HEK293 (cell line): Measurements from ENCODE around the gene KIAA1755.

ENCODE experiments used
- CTCF ChIA-PET: fragments of 350-600 bp; formaldehyde crosslinking; extraction: SDS; loops from one replicate; lab custom pipeline; 2021; ENCODE audit warnings: antibody characterized with exemption; lab: Yijun Ruan, JAX
- POLR2A ChIA-PET: fragments of 300-600 bp; formaldehyde crosslinking; extraction: SDS; loops from one replicate; lab custom pipeline; 2020; ENCODE audit warnings: antibody characterized with exemption, inconsistent platforms; lab: Yijun Ruan, JAX
- H3K27ac ChIP-seq: fragments of 200-500 bp; sonication (Bioruptor generic); 2 replicates; pipeline ENCODE4 v1.5.1; 2014; ENCODE audit warnings: low read depth, low read length, control low read depth, inconsistent platforms; ENCODE audit errors: extremely low read depth
- H3K36me3 ChIP-seq, 2 experiments: fragments of 200-500 bp in 1 of 2; sonication (Bioruptor generic) in 1 of 2; 1 replicate in 1 of 2; 2 replicates in 1 of 2; pipeline ENCODE4 v1.5.1; 2014 to 2017; ENCODE audit warnings: inconsistent platforms in 2 of 2, low read length in 2 of 2; ENCODE audit not compliant: control insufficient read depth in 2 of 2, insufficient read depth in 1 of 2
- H3K4me1 ChIP-seq: fragments of 200-500 bp; sonication (Bioruptor generic); 2 replicates; pipeline ENCODE4 v1.5.1; 2014; ENCODE audit warnings: mild to moderate bottlenecking, low read length, inconsistent platforms; ENCODE audit not compliant: control insufficient read depth, insufficient read depth
- H3K4me3 ChIP-seq: 2 replicates; pipeline ENCODE4 v1.5.1; 2011; ENCODE audit warnings: low read depth, mild to moderate bottlenecking, control low read depth, low read length, moderate library complexity
- H3K9me3 ChIP-seq: fragments of 200-500 bp; sonication (Bioruptor generic); 2 replicates; pipeline ENCODE4 v1.5.1; 2014; ENCODE audit warnings: low read depth, low read length, inconsistent platforms; ENCODE audit not compliant: control insufficient read depth, insufficient read depth
- GFI1B ChIP-seq: fragments of 450-650 bp; formaldehyde crosslinking; IDR thresholded peaks from 2 replicates; pipeline ENCODE4 v1.5.1; 2016; ENCODE audit warnings: missing biosample characterization, missing genetic modification characterization
- GLIS1 ChIP-seq: fragments of 450-650 bp; formaldehyde crosslinking; IDR thresholded peaks from 2 replicates; pipeline ENCODE4 v1.5.1; 2016; ENCODE audit warnings: missing biosample characterization, missing genetic modification characterization
- GLIS2 ChIP-seq: fragments of 450-650 bp; formaldehyde crosslinking; IDR thresholded peaks from 2 replicates; pipeline ENCODE4 v1.5.1; 2016; ENCODE audit warnings: missing biosample characterization, missing genetic modification characterization
- KLF16 ChIP-seq: fragments of 450-650 bp; formaldehyde crosslinking; IDR thresholded peaks from 2 replicates; pipeline ENCODE4 v1.5.1; 2017; ENCODE audit warnings: missing biosample characterization, missing genetic modification characterization
- KLF8 ChIP-seq: fragments of 450-650 bp; formaldehyde crosslinking; IDR thresholded peaks from 2 replicates; pipeline ENCODE4 v1.5.1; 2016; ENCODE audit warnings: missing biosample characterization, missing genetic modification characterization
- KLF9 ChIP-seq: fragments of 450-650 bp; formaldehyde crosslinking; IDR thresholded peaks from 2 replicates; pipeline ENCODE4 v1.5.1; 2016; ENCODE audit warnings: missing biosample characterization, missing genetic modification characterization, low read depth
- MEIS1 ChIP-seq: sonication (generic); formaldehyde crosslinking; IDR thresholded peaks from 2 replicates; pipeline ENCODE4 v1.8.1; 2022; ENCODE audit warnings: missing genetic modification reagents, mild to moderate bottlenecking, borderline replicate concordance
- MZF1 ChIP-seq: fragments of 450-650 bp; formaldehyde crosslinking; IDR thresholded peaks from 2 replicates; pipeline ENCODE4 v1.5.1; 2017; ENCODE audit warnings: missing biosample characterization, missing genetic modification characterization, borderline replicate concordance
- ZBTB1 ChIP-seq: fragments of 450-650 bp; formaldehyde crosslinking; IDR thresholded peaks from 2 replicates; pipeline ENCODE4 v1.5.1; 2016; ENCODE audit warnings: missing biosample characterization, missing genetic modification characterization
- ZEB2 ChIP-seq: fragments of 450-650 bp; formaldehyde crosslinking; IDR thresholded peaks from 2 replicates; pipeline ENCODE4 v1.5.1; 2016; ENCODE audit warnings: missing biosample characterization, missing genetic modification characterization
- ZIC2 ChIP-seq: fragments of 450-650 bp; formaldehyde crosslinking; IDR thresholded peaks from 2 replicates; pipeline ENCODE4 v1.5.1; 2016; ENCODE audit warnings: missing biosample characterization, missing genetic modification characterization
- ZNF274 ChIP-seq, 2 experiments: fragments of 200-500 bp in 1 of 2; fragments of 450-650 bp in 1 of 2; sonication (Bioruptor generic) in 1 of 2; formaldehyde crosslinking in 1 of 2; IDR thresholded peaks; 2 replicates each; pipeline versions ENCODE4 v1.5.1 to v1.6.1; 2014 to 2016; ENCODE audit warnings: borderline replicate concordance in 1 of 2, inconsistent platforms in 1 of 2, low read length in 1 of 2, missing biosample characterization in 1 of 2, missing genetic modification characterization in 1 of 2
- ZNF335 ChIP-seq: fragments of 450-650 bp; formaldehyde crosslinking; conservative IDR thresholded peaks from 2 replicates; pipeline ENCODE4 v1.5.1; 2016; ENCODE audit warnings: missing biosample characterization, missing genetic modification characterization
- ZNF514 ChIP-seq: fragments of 450-650 bp; formaldehyde crosslinking; IDR thresholded peaks from 2 replicates; pipeline ENCODE4 v1.5.1; 2016; ENCODE audit warnings: missing biosample characterization, missing genetic modification characterization
- ZNF548 ChIP-seq: fragments of 450-650 bp; formaldehyde crosslinking; IDR thresholded peaks from 2 replicates; pipeline ENCODE4 v1.5.1; 2016; ENCODE audit warnings: missing biosample characterization, missing genetic modification characterization
- ZNF558 ChIP-seq: fragments of 450-650 bp; formaldehyde crosslinking; IDR thresholded peaks from 2 replicates; pipeline ENCODE4 v1.5.1; 2016; ENCODE audit warnings: missing biosample characterization, missing genetic modification characterization
- ZNF600 ChIP-seq: fragments of 450-650 bp; formaldehyde crosslinking; IDR thresholded peaks from 2 replicates; pipeline ENCODE4 v1.5.1; 2016; ENCODE audit warnings: missing biosample characterization, missing genetic modification characterization
- ZNF707 ChIP-seq: fragments of 450-650 bp; formaldehyde crosslinking; IDR thresholded peaks from 2 replicates; pipeline ENCODE4 v1.5.1; 2016; ENCODE audit warnings: missing biosample characterization, missing genetic modification characterization
- ZNF768 ChIP-seq: fragments of 450-650 bp; formaldehyde crosslinking; IDR thresholded peaks from 2 replicates; pipeline ENCODE4 v1.5.1; 2018; ENCODE audit warnings: missing biosample characterization, mild to moderate bottlenecking, missing genetic modification characterization
- ZXDB ChIP-seq: fragments of 450-650 bp; formaldehyde crosslinking; IDR thresholded peaks from 2 replicates; pipeline ENCODE4 v1.5.1; 2016; ENCODE audit warnings: missing biosample characterization, missing genetic modification characterization
- TF ChIP-seq, protein P1 (sequence below): fragments of 450-650 bp; formaldehyde crosslinking; IDR thresholded peaks from 2 replicates; pipeline ENCODE4 v1.5.1; 2016; ENCODE audit warnings: missing biosample characterization, missing genetic modification characterization
- TF ChIP-seq, protein P2 (sequence below): fragments of 450-650 bp; formaldehyde crosslinking; IDR thresholded peaks from 2 replicates; pipeline ENCODE4 v1.5.1; 2016; ENCODE audit warnings: missing biosample characterization, missing genetic modification characterization

Gene KIAA1755

DNA sequence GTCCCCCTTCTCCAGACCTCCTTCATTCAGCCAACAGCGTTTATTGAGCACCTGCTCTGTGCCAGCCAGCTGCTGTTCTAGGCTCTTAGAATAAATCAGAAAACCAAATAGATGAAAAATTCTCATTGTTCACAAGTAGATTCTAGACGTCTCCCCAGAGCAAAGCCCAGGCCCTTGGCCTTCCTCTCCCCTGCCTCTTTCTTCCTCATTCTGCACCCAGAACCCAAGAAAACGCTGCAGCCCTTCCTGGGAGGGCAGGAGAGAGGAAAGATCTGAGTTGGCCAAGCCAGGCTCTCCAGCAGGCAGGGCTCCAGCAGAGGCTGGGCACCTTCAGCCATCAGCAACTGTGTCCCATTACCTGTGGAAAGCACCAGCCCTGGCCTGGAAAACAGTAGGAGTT lies 31.4 kb upstream of the KIAA1755 start:
- H3K9me3 ChIP-seq = no peaks in the 10 kb centered on the region
- CTCF ChIA-PET = interaction anchor here (0.7 to 1.3 kb wide), 4 partner anchors 10 to 262 kb away, joined by 3 to 5 read pairs (median 4); no protein-coding TSS in a partner anchor
- no peaks in the 10 kb centered on the region for H3K4me1 ChIP-seq
- POLR2A ChIA-PET = no interaction called here
- no peaks in the 10 kb centered on the region for H3K36me3 ChIP-seq
- no peak for TF ChIP-seq ZNF274 (IDR thresholded peaks at IDR 0.05; ENCODE audit: low read length)
- TF ChIP-seq ZNF274 (tag by site-specific recombination; IDR thresholded peaks at IDR 0.05; ENCODE audit: borderline replicate concordance) = no peak
- no peak for TF ChIP-seq ZNF600 (tag by site-specific recombination)
- no peak for TF ChIP-seq ZNF558 (tag by site-specific recombination)
- TF ChIP-seq GLIS2 (tag by site-specific recombination) = no peak
- TF ChIP-seq MEIS1 = no peak
- no peak for TF ChIP-seq KLF8 (tag by site-specific recombination)
- no peak for TF ChIP-seq ZNF335
- no peak for TF ChIP-seq ZNF514 (tag by site-specific recombination)
- TF ChIP-seq ZEB2 (tag by site-specific recombination) = no peak
- no peak for TF ChIP-seq ZNF707 (tag by site-specific recombination)
- TF ChIP-seq, protein P1, sequence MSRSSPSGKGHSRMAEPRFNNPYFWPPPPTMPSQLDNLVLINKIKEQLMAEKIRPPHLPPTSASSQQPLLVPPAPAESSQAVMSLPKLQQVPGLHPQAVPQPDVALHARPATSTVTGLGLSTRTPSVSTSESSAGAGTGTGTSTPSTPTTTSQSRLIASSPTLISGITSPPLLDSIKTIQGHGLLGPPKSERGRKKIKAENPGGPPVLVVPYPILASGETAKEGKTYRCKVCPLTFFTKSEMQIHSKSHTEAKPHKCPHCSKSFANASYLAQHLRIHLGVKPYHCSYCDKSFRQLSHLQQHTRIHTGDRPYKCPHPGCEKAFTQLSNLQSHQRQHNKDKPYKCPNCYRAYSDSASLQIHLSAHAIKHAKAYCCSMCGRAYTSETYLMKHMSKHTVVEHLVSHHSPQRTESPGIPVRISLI = no peak
- TF ChIP-seq GFI1B (tag by site-specific recombination) = no peak
- no peak for TF ChIP-seq KLF9 (tag by site-specific recombination)
- TF ChIP-seq, all 188 proteins: peak for 0
- Histone ChIP-seq H3K27ac (no peak overlapping the region), H3K4me3 (no peak overlapping the region)

DNA sequence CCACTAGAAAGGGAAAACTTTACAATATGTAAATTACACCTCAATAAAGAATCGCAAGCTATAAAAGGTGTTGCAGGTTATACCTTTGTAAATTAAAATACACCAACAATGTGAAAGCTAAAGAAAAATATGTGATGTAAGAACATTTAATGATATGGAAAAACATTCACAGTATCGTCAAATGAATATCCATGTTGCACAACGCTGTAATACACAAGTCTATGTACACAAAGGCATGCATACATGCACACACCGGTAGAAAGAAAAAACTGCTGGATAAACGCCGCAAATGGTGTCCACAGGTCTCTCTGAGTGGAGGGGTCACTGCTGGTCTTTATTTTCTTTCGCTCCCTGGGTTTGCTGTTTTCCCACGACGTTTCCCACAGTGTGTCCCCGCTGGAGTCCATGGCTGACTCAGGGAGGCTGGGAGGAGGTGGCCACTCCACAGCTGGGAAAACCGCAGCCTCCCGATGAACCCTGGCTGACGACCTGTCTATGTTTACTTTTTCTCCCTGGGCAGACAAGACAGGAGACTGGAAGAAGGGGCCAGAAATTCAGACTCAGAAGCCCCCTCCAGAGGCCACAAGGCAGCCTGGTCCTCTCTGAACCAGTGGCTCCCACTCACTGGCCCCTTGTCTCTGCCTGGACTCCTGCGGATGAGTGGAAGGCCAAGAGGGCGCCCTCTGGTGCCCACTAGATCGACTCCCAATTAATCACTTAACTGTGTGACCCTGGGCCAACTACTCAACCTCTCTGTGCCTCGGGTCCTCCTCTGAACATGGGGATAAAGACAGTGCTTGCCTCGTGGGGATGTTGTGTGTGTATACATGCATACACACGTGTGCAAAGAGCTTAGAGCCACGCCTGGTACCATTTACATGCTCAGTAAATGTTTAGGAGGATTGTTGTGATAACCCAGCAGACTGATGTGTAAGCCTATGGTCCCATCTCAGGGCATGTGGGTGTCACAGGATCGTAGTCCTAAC lies 30.6 kb upstream of the KIAA1755 start:
- ChIA-PET POLR2A (no interaction called here), CTCF (interaction anchor here (0.6 to 1.3 kb wide), 9 partner anchors 9 to 261 kb away, joined by 3 to 5 read pairs (median 3); no protein-coding TSS in a partner anchor)
- Histone ChIP-seq H3K9me3 (no peaks in the 10 kb centered on the region), H3K4me1 (no peaks in the 10 kb centered on the region), H3K36me3 (no peaks in the 10 kb centered on the region), H3K27ac (no peak overlapping the region), H3K4me3 (no peak overlapping the region)
- TF ChIP-seq ZXDB (0 out of 2 replicates have a peak, but pooled peaks have one; percentile 18), ZBTB1 (tag by site-specific recombination) (no peak), ZNF768 (tag by site-specific recombination) (peak; percentile 96; the same call in 1 of the 2 replicates), GLIS1 (tag by site-specific recombination) (peak; percentile 12; the same call in 1 of the 2 replicates), MZF1 (tag by site-specific recombination) (no peak), KLF16 (tag by site-specific recombination) (0 out of 2 replicates have a peak, but pooled peaks have one; percentile 27), ZNF548 (tag by site-specific recombination) (no peak), ZIC2 (peak; percentile 99)
- TF ChIP-seq, protein P2, sequence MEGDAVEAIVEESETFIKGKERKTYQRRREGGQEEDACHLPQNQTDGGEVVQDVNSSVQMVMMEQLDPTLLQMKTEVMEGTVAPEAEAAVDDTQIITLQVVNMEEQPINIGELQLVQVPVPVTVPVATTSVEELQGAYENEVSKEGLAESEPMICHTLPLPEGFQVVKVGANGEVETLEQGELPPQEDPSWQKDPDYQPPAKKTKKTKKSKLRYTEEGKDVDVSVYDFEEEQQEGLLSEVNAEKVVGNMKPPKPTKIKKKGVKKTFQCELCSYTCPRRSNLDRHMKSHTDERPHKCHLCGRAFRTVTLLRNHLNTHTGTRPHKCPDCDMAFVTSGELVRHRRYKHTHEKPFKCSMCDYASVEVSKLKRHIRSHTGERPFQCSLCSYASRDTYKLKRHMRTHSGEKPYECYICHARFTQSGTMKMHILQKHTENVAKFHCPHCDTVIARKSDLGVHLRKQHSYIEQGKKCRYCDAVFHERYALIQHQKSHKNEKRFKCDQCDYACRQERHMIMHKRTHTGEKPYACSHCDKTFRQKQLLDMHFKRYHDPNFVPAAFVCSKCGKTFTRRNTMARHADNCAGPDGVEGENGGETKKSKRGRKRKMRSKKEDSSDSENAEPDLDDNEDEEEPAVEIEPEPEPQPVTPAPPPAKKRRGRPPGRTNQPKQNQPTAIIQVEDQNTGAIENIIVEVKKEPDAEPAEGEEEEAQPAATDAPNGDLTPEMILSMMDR = 0 out of 2 replicates have a peak, but pooled peaks have one; percentile 40
